ENCODE results near the gene GP1BA.

GP1BA gene

GRCh38 chr17:4948166-4948930, 16.3 kb downstream of the GP1BA start, which contains the start of gene PFN1:
PFN1 (minus strand) TSS chr17:4948530; CDS start chr17:4948394, 136 bp downstream.
- no peak for TF ChIP-seq CTCF (IDR thresholded peaks at IDR 0.05)

GRCh38 chr17:4948931-4949320, 16.8 kb downstream of the GP1BA start:
- TF ChIP-seq CTCF (IDR thresholded peaks at IDR 0.05): no peak

GRCh38 chr17:4949321-4950074, 17.4 kb downstream of the GP1BA start:
- no peak for TF ChIP-seq CTCF (IDR thresholded peaks at IDR 0.05)

- no peak for TF ChIP-seq CTCF (IDR thresholded peaks at IDR 0.05)
These were observed 18.1 kb downstream of the GP1BA start for GRCh38 chr17:4950075-4950745.

GRCh38 chr17:4950746-4951204, 18.7 kb downstream of the GP1BA start, which contains the start of gene ENO3:
ENO3 (plus strand) TSS chr17:4951119; CDS start chr17:4951830, 711 bp downstream.
- no peak for TF ChIP-seq CTCF (IDR thresholded peaks at IDR 0.05)

GRCh38 chr17:4951486-4951885, 19.4 kb downstream of the GP1BA start:
- TF ChIP-seq CTCF (IDR thresholded peaks at IDR 0.05): no peak

GRCh38 chr17:4953451-4953961, 21.4 kb downstream of the GP1BA start:
- no peak for TF ChIP-seq CTCF (IDR thresholded peaks at IDR 0.05)

Data from LNCAP (cell line).